Stimulated activated naive CD4-positive, alpha-beta T cell treated with Interleukin-2 at 50 U/mL for 16 hours (primary cell): Measurements from ENCODE around the gene SCEL.
"Not testable (repeated sequence)": the region's sequence is repeated elsewhere in the genome, so short reads cannot be mapped to it uniquely, and the experiment has no call there.

ENCODE experiments used
- DNase-seq: peaks from one replicate; lab custom pipeline; 2025; lab: John Stamatoyannopoulos, UW

SCEL gene

GRCh38 chr13:77662301-77662700, 126.8 kb downstream of the SCEL start:
- not testable (repeated sequence) for DNase-seq

GRCh38 chr13:77662831-77663230, 127.3 kb downstream of the SCEL start:
- DNase-seq: not testable (repeated sequence)

GRCh38 chr13:77674852-77675251, 139.3 kb downstream of the SCEL start:
- DNase-seq: no peak

- no peak for DNase-seq
These were observed 143.3 kb downstream of the SCEL start for GRCh38 chr13:77678691-77679235.

- DNase-seq: no peak
These were observed 152.3 kb downstream of the SCEL start for GRCh38 chr13:77687799-77688198.

GRCh38 chr13:77691871-77692270, 156.4 kb downstream of the SCEL start:
- DNase-seq: no peak

- DNase-seq: no peak
These were observed 157.4 kb downstream of the SCEL start for GRCh38 chr13:77692746-77693448.

- no peak for DNase-seq
These were observed 158.0 kb downstream of the SCEL start for GRCh38 chr13:77693449-77693940.
